Aorta (tissue), 5 donors: ENCODE measurements around the gene PPP1R27. TPM values are rescaled to one million over a fixed set of nuclear protein-coding genes. Genes with fewer than 3 reads are reported as not detected.
A peak's percentile ranks its signal among the peaks of the same experiment; 100 is the strongest.

Source experiments
- ATAC-seq: fragments of 200-7000 bp; cut with Tn5 transposase; one replicate; pipeline ENCODE4 v1.9.1; 2022; ENCODE audit warnings: moderate library complexity; ENCODE audit not compliant: low FRiP score
- DNase-seq, 2 donors: peaks; one replicate each; pipeline ENCODE4 v3.0.0-alpha.2; 2020
- H3K27ac ChIP-seq, 2 donors: one replicate each; pipeline ENCODE4 v1.5.1; 2013; ENCODE audit warnings: low read length in 2 of 2, mild to moderate bottlenecking in 2 of 2, moderate library complexity in 2 of 2, control low read depth in 1 of 2, inconsistent platforms in 1 of 2, low read depth in 1 of 2
- H3K27me3 ChIP-seq, 2 donors: one replicate each; pipeline ENCODE4 v1.6.1; 2013; ENCODE audit warnings: control low read depth in 1 of 2, low read length in 1 of 2, mild to moderate bottlenecking in 1 of 2, moderate library complexity in 1 of 2; ENCODE audit not compliant: insufficient read depth in 2 of 2, control insufficient read depth in 1 of 2
- H3K36me3 ChIP-seq, 2 donors: one replicate each; pipeline ENCODE4 v1.6.1; 2013; ENCODE audit warnings: control low read depth in 1 of 2, low read length in 1 of 2, mild to moderate bottlenecking in 1 of 2; ENCODE audit not compliant: insufficient read depth in 2 of 2, control insufficient read depth in 1 of 2
- H3K4me1 ChIP-seq, 2 donors: one replicate each; pipeline ENCODE4 v1.6.1; 2013; ENCODE audit warnings: low read length in 2 of 2, control low read depth in 1 of 2, mild to moderate bottlenecking in 1 of 2, moderate library complexity in 1 of 2; ENCODE audit not compliant: insufficient read depth in 2 of 2, control insufficient read depth in 1 of 2
- H3K4me3 ChIP-seq, 2 donors: one replicate each; pipeline ENCODE4 v1.5.1; 2013; ENCODE audit warnings: low read length in 2 of 2, control low read depth in 1 of 2, mild to moderate bottlenecking in 1 of 2
- H3K9me3 ChIP-seq: one replicate; pipeline ENCODE4 v1.6.1; 2013; ENCODE audit warnings: mild to moderate bottlenecking, low read length; ENCODE audit not compliant: control insufficient read depth
- WGBS, 2 donors: extraction: QIAGEN DNeasy Blood & Tissue Kit; methylation state at CpG; one replicate each; pipeline ENCODE4 v1.1.7; 2013; 5-methylcytosine and 5-hydroxymethylcytosine counted together
- intact Hi-C, 2 donors: fragments of 100-400 bp; cut with DNase I; formaldehyde crosslinking; loops; one replicate each; pipeline versions ENCODE4 v1.14.2 to v1.15.0; 2022
- polyA plus RNA-seq, 2 donors: library from polyadenylated mRNA; stranded (reverse); fragments of 200-250 nt; gene quantifications; one replicate each; pipeline ENCODE4 v1.2.3, GENCODE V29; 2013
- total RNA-seq, 2 donors: library from RNA; stranded (reverse); fragmentation: NEBNext Ultra II Directional; extraction: Animal tissue kit (Norgen Biotek cat#: 25700); gene quantifications; one replicate each; pipeline ENCODE4 v1.2.1, GENCODE V29; 2021
- donor health status: healthy with polysubstance abuse.
- donor health status: Bipolar disorder and iron deficiency.
- donor health status: DM: no; HTN: no; CAD: no.
- donor health status: DM: no; HTN: no; CAD: no.
- donor health status: DM: yes; HTN: yes; CAD: no.

PPP1R27 gene
- total and polyA plus RNA-seq, 4 donors: 0.41 TPM; not detected in 3

- intact Hi-C loops: no loop called here
- WGBS, 2 donors: 75 to 77% methylated on average over 7 of the region's 7 CpGs
- H3K9me3 ChIP-seq: no peaks in the 10 kb centered on the region
- no peak overlapping the region for H3K27ac ChIP-seq
- no peak overlapping the region for H3K4me3 ChIP-seq
- no peaks in the 10 kb centered on the region for H3K36me3 ChIP-seq
- H3K4me1 ChIP-seq: no peaks in the 10 kb centered on the region
- DNase-seq (no peak), ATAC-seq (no peak)
- no peaks in the 10 kb centered on the region for H3K27me3 ChIP-seq
Measured at GRCh38 chr17:81828656-81829055, 6.2 kb downstream of the PPP1R27 start.

GRCh38 chr17:81825841-81826466 lies 8.9 kb downstream of the PPP1R27 start:
- DNase-seq (no peak), ATAC-seq (no peak)
- Histone ChIP-seq H3K27me3 (no peaks in the 10 kb centered on the region), H3K36me3 (peaks cover 0 to 3% of the 10 kb centered on the region in 2 donors), H3K9me3 (no peaks in the 10 kb centered on the region), H3K4me1 (no peaks in the 10 kb centered on the region), H3K4me3 (no peak overlapping the region), H3K27ac (no peak overlapping the region)
- WGBS, 2 donors: 77 to 83% methylated on average over 11 of the region's 11 CpGs
- intact Hi-C loops: no loop called here

- Histone ChIP-seq H3K9me3 (no peaks in the 10 kb centered on the region), H3K4me3 (no peak overlapping the region), H3K4me1 (no peaks in the 10 kb centered on the region), H3K27me3 (no peaks in the 10 kb centered on the region), H3K36me3 (peaks cover 0 to 3% of the 10 kb centered on the region in 2 donors), H3K27ac (no peak overlapping the region)
- ATAC-seq: no peak
- 81 to 90% methylated on average over 11 of the region's 11 CpGs for WGBS, 2 donors
- no peak for DNase-seq
- intact Hi-C loops: loop anchor here in 1 of 2 donors (5.0 kb wide), 1 partner anchor 38 kb away; the partner anchor contains the start of gene P4HB
Measured at GRCh38 chr17:81824595-81824994, 10.3 kb downstream of the PPP1R27 start.

- no peak overlapping the region for H3K4me3 ChIP-seq
- no peak for DNase-seq
- no peak overlapping the region for H3K27ac ChIP-seq
- no peaks in the 10 kb centered on the region for H3K4me1 ChIP-seq
- WGBS, 2 donors: 90 to 91% methylated on average over 33 of the region's 33 CpGs
- ATAC-seq: no peak
- peaks cover 0 to 3% of the 10 kb centered on the region in 2 donors for H3K36me3 ChIP-seq
- no peaks in the 10 kb centered on the region for H3K27me3 ChIP-seq
- intact Hi-C loops: loop anchor here in 1 of 2 donors (5.0 kb wide), 1 partner anchor 38 kb away; the partner anchor contains the start of gene P4HB
- no peaks in the 10 kb centered on the region for H3K9me3 ChIP-seq
Measured at GRCh38 chr17:81823820-81824550, 10.9 kb downstream of the PPP1R27 start.

- Histone ChIP-seq H3K9me3 (no peaks in the 10 kb centered on the region), H3K4me1 (no peaks in the 10 kb centered on the region), H3K4me3 (no peak overlapping the region), H3K27me3 (no peaks in the 10 kb centered on the region), H3K27ac (no peak overlapping the region), H3K36me3 (peaks cover 0 to 3% of the 10 kb centered on the region in 2 donors)
- ATAC-seq: peak; percentile 6
- intact Hi-C loops: loop anchor here in 1 of 2 donors (5.0 kb wide), 1 partner anchor 39 kb away; the partner anchor contains the start of gene P4HB
- DNase-seq: no peak
- WGBS, 2 donors: 92 to 94% methylated on average over 26 to 30 of the region's 30 CpGs
Measured at GRCh38 chr17:81822996-81823819, 11.6 kb downstream of the PPP1R27 start.

DNA sequence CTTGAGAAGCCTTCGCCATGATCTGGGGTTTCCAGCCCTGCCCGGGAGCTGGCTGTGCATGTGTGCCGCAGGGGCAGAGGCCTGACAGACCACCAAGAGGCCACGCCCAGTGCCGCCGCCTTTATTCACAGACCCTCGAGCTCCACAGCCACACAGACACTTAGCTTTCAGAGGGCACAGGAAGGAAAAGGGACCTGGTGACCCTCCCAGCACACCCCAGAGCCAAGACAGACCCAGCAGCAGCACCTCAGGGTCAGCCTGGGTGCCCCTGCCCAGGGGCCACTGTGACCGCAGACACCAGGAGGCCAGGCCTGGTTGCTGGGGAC lies 12.6 kb downstream of the PPP1R27 start:
- intact Hi-C loops: loop anchor here in 1 of 2 donors (5.0 kb wide), 1 partner anchor 40 kb away; the partner anchor contains the start of gene P4HB
- no peak overlapping the region for H3K4me3 ChIP-seq
- no peaks in the 10 kb centered on the region for H3K27me3 ChIP-seq
- peak overlapping the region in 1 of 2 donors; percentile 11 for H3K27ac ChIP-seq
- H3K4me1 ChIP-seq: no peaks in the 10 kb centered on the region
- no peak for DNase-seq
- H3K36me3 ChIP-seq: peaks cover 0 to 3% of the 10 kb centered on the region in 2 donors
- H3K9me3 ChIP-seq: no peaks in the 10 kb centered on the region
- WGBS, 2 donors: 89 to 91% methylated on average over 8 of the region's 8 CpGs
- ATAC-seq: peak; percentile 5

- 29 to 34% methylated on average over 20 of the region's 20 CpGs for WGBS, 2 donors
- Histone ChIP-seq H3K9me3 (no peaks in the 10 kb centered on the region), H3K4me1 (no peaks in the 10 kb centered on the region), H3K27me3 (no peaks in the 10 kb centered on the region), H3K36me3 (peaks cover 0 to 3% of the 10 kb centered on the region in 2 donors), H3K4me3 (no peak overlapping the region), H3K27ac (peak overlapping the region in 1 of 2 donors; percentile 11)
- peak; percentile 74 for ATAC-seq
- peak; percentile 88 to 93 for DNase-seq
- intact Hi-C loops: loop anchor here in 1 of 2 donors (5.0 kb wide), 1 partner anchor 41 kb away; the partner anchor contains the start of gene P4HB
Measured at GRCh38 chr17:81821603-81822311, 13.1 kb downstream of the PPP1R27 start.

DNA sequence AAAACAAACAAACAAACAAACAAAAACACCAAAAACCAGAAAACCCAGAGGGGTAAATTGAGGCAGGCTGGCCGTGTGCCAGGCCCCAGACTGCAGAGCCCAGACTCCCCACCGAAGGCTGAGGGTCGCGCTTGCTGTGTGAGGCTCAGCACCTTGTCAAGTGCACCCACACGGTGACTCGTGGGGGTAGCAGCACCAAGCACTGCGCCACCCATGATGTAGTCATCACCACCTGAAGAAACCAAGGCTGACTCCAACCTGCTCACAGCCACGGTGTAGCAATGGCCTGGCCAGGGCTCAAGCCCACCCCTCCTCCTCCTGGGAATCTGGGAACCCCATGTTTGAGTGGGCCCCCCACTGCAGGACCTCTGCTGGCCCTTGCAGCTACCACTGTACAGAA lies 13.7 kb downstream of the PPP1R27 start:
- Histone ChIP-seq H3K27me3 (no peaks in the 10 kb centered on the region), H3K4me1 (no peaks in the 10 kb centered on the region), H3K27ac (no peak overlapping the region), H3K4me3 (no peak overlapping the region), H3K36me3 (peaks cover 0 to 3% of the 10 kb centered on the region in 2 donors), H3K9me3 (no peaks in the 10 kb centered on the region)
- ATAC-seq (no peak), DNase-seq (no peak)
- intact Hi-C loops: loop anchor here in 1 of 2 donors (5.0 kb wide), 1 partner anchor 41 kb away; the partner anchor contains the start of gene P4HB
- WGBS, 2 donors: 83 to 85% methylated on average over 8 of the region's 8 CpGs
